ENCODE results near the gene MYL6B. TPM values are rescaled to one million over a fixed set of nuclear protein-coding genes. Genes with fewer than 3 reads are reported as not detected.
A peak's percentile ranks its signal among the peaks of the same experiment; 100 is the strongest.

Gene MYL6B
- total and polyA plus RNA-seq, 2 of the 4 experiments (the other 2 are of a cell fraction): 78.3 to 112 TPM

DNA sequence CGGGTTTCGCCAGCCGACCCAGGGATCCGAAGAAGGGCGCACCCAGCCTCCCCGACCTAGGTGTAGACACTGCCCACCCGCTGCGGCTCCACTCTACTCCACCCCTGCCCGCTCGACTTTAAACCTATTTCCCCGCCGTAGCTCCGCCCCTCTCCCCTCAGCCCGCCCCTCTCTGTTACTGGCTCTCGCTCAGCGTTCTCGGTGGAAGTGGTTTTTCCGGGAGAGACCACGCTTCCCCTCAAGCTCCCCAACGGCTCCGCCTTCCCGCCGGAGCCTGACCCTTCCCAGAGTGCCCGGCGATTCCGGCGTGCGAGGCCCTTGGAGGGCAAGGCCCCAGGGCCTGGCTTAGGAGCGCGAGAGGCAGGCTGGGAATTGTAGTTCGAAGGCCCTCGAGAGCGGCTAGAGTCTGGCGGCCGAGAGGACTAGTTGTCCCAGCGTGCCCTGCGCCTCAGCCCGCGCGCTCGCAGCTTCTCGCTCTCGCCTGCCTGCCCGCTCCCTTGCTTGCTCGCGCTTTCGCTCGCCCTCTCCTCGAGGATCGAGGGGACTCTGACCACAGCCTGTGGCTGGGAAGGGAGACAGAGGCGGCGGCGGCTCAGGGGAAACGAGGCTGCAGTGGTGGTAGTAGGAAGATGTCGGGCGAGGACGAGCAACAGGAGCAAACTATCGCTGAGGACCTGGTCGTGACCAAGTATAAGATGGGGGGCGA, 48.1 kb upstream of the MYL6B start, which contains the start of gene PA2G4:
Gene PA2G4, plus strand, starts transcription at position 451 of the 706 bp plus-strand sequence. Its CDS starts 179 bp downstream, at position 630.
- Histone ChIP-seq H3K27me3 (ENCODE audit: control insufficient read depth, insufficient read depth, low read length) (no peaks in the 10 kb centered on the region), H4K5ac (ENCODE audit: low read depth, low read length) (peak within 1 kb of the TSS; percentile 70), H4K20me1 (ENCODE audit: insufficient read depth, low read length) (peaks cover 12% of the 10 kb centered on the region), H2BK5ac (ENCODE audit: low read depth, low read length, poor library complexity, severe bottlenecking) (peak within 1 kb of the TSS; percentile 78), H4K8ac (ENCODE audit: low read depth in 2 of 2, low read length in 2 of 2) (peak within 1 kb of the TSS; percentile 85), H3K4me1 (ENCODE audit: control insufficient read depth, insufficient read depth, low read length) (peaks cover 5% of the 10 kb centered on the region; the same call in 1 of the 2 replicates), H3K4me3 (ENCODE audit: insufficient read depth, low read depth, low read length) (peak within 1 kb of the TSS; percentile 88), H2BK120ac (ENCODE audit: low read depth, low read length) (peak within 1 kb of the TSS; percentile 9; the same call in 1 of the 2 replicates), H2BK20ac (ENCODE audit: low read depth, low read length) (no peak within 1 kb of the TSS), H2AFZ (replicated peaks; ENCODE audit: low read length, poor library complexity) (peak within 1 kb of the TSS; percentile 95), H2AK9ac (replicated peaks; ENCODE audit: low read depth, low read length, poor library complexity) (peak within 1 kb of the TSS; percentile 68), H3K36me3 (ENCODE audit: control insufficient read depth, insufficient read depth, low read length) (peaks cover 14% of the 10 kb centered on the region), H3K14ac (replicated peaks; ENCODE audit: low read depth, low read length) (peak within 1 kb of the TSS; percentile 86), H3K9me1 (ENCODE audit: insufficient read depth, low read length) (0 out of 2 replicates have a peak, but pooled peaks cover 2% of the 10 kb centered on the region), H3K9ac (ENCODE audit: low read depth, low read length) (peak within 1 kb of the TSS; percentile 97), H2BK15ac (ENCODE audit: low read depth, low read length) (no peak within 1 kb of the TSS), H3K9me3 (ENCODE audit: control insufficient read depth, insufficient read depth, low read length) (no peaks in the 10 kb centered on the region), H3K4me2 (ENCODE audit: low read depth, low read length) (peak within 1 kb of the TSS; percentile 90), H3K79me1 (ENCODE audit: low read depth in 1 of 2, low read length in 2 of 2) (peaks cover 15 to 24% of the 10 kb centered on the region in 2 experiments; a peak in 3 of 4 replicates), H3K27ac (ENCODE audit: insufficient read depth, low read length) (peak within 1 kb of the TSS; percentile 94), H4K91ac (ENCODE audit: insufficient read depth, low read depth, low read length) (peak within 1 kb of the TSS; percentile 85), H3K4ac (ENCODE audit: low read depth, low read length) (peak within 1 kb of the TSS; percentile 89), H2AK5ac (ENCODE audit: low read depth, low read length) (peak within 1 kb of the TSS; percentile 85), H3K56ac (ENCODE audit: extremely low read depth, insufficient read depth, low read length) (peak within 1 kb of the TSS; percentile 66), H3K23ac (ENCODE audit: low read depth, low read length) (peak within 1 kb of the TSS; percentile 91), H3K18ac (ENCODE audit: low read depth, low read length) (peak within 1 kb of the TSS; percentile 32)
- ChIA-PET POLR2A (ENCODE audit: unreplicated experiment) (interaction anchor here (0.6 to 1.6 kb wide), 4 partner anchors 13 to 352 kb away, joined by 4 to 14 read pairs (median 4); partner anchors contain the start of gene RPL41), CTCF (interaction anchor here (0.6 to 1.7 kb wide), 4 partner anchors 15 to 57 kb away, joined by 3 to 5 read pairs (median 3); no protein-coding TSS in a partner anchor)
- in situ Hi-C loops (cut with MboI; ENCODE audit: low sequenced_read_pairs) (no loop called here), intact Hi-C loops (cut with micrococcal nuclease) (loop anchor here (1.0 to 10.0 kb wide), 3 partner anchors 25 to 109 kb away; partner anchors contain the start of gene SUOX), dilution Hi-C loops (cut with HindIII; ENCODE audit: low sequenced_read_pairs, unreplicated experiment) (no loop called here)
- no peak for TF ChIP-seq CHD1 (IDR thresholded peaks at IDR 0.05; ENCODE audit: low read depth, low read length)
- peak; percentile 70 for TF ChIP-seq POLR2A (IDR thresholded peaks at IDR 0.05; ENCODE audit: low read depth, low read length)
- no peak for TF ChIP-seq CEBPB (IDR thresholded peaks at IDR 0.05; ENCODE audit: low read depth, low read length)
- TF ChIP-seq MAZ (IDR thresholded peaks at IDR 0.05; ENCODE audit: borderline replicate concordance, low read depth, low read length): peak; percentile 86
- TF ChIP-seq BHLHE40 (IDR thresholded peaks at IDR 0.05; ENCODE audit: low read depth, low read length): peak; percentile 60
- peak; percentile 93 for TF ChIP-seq MXI1 (IDR thresholded peaks at IDR 0.05; ENCODE audit: borderline replicate concordance, low read depth, low read length)
- ATAC-seq (ENCODE audit: low read depth) (peak; percentile 97), DNase-seq (peak; percentile 98)
- WGBS, 2 experiments (ENCODE audit: extremely low coverage in 2 of 2, insufficient read length in 1 of 2): 0% methylated on average over 40 of the region's 60 CpGs; no CpG with 5 or more reads in 1 of the 2 experiments
- BruUV-seq (replicated peaks): no TSS peak

Measured in IMR-90 (cell line).